Uterus (tissue), 4 donors: Measurements from ENCODE around the gene ARID1B. TPM values are rescaled to one million over a fixed set of nuclear protein-coding genes. Genes with fewer than 3 reads are reported as not detected.
"Not testable (repeated sequence)": the region's sequence is repeated elsewhere in the genome, so short reads cannot be mapped to it uniquely, and the experiment has no call there.

Source experiments
- DNase-seq, 2 donors: peaks; one replicate each; pipeline ENCODE4 v3.0.0-alpha.2; 2019 to 2020
- H3K27ac ChIP-seq, 2 donors: fragments of 200-600 bp; sonication (generic); 1 replicate in 1 of 2; 2 replicates in 1 of 2; pipeline ENCODE4 v1.5.1; 2016 to 2018
- H3K27me3 ChIP-seq, 2 donors: fragments of 200-600 bp; sonication (generic); one replicate each; pipeline ENCODE4 v1.5.1; 2018 to 2019; ENCODE audit warnings: control low read depth in 1 of 2
- H3K36me3 ChIP-seq, 2 donors: fragments of 200-600 bp; sonication (generic); one replicate each; pipeline ENCODE4 v1.5.1; 2019; ENCODE audit warnings: control low read depth in 1 of 2
- H3K4me1 ChIP-seq, 2 donors: fragments of 200-600 bp; sonication (generic); one replicate each; pipeline ENCODE4 v1.5.1; 2018 to 2019; ENCODE audit warnings: control low read depth in 1 of 2
- H3K4me3 ChIP-seq, 2 donors: fragments of 200-600 bp; sonication (generic); 1 replicate in 1 of 2; 2 replicates in 1 of 2; pipeline ENCODE4 v1.5.1; 2018 to 2019; ENCODE audit warnings: mild to moderate bottlenecking in 1 of 2
- H3K9me3 ChIP-seq, 2 donors: fragments of 200-600 bp; sonication (generic); one replicate each; pipeline ENCODE4 v1.5.1; 2019; ENCODE audit warnings: control low read depth in 1 of 2
- POLR2A ChIP-seq, 2 donors: fragments of 450-650 bp; IDR thresholded peaks; one replicate each; pipeline ENCODE4 v1.6.1; 2016; ENCODE audit warnings: antibody characterized with exemption in 2 of 2, mild to moderate bottlenecking in 1 of 2, moderate library complexity in 1 of 2
- intact Hi-C: fragments of 100-400 bp; cut with DNase I; formaldehyde crosslinking; loops from one replicate; pipeline ENCODE4 v1.15.1; 2023; ENCODE audit warnings: low total_unique reads
- total RNA-seq, 4 donors: library from RNA; depleted of rRNA in 3 of 4; stranded (reverse); fragments of >200 nt in 3 of 4; gene quantifications; one replicate each; pipeline versions ENCODE4 v1.1.0 to v1.2.4, GENCODE V29; 2014 to 2023
- TF ChIP-seq, protein P1 (sequence below), 4 experiments: fragments of 200-600 bp in 2 of 4; fragments of 450-650 bp in 2 of 4; sonication (generic) in 2 of 4; IDR thresholded peaks; one replicate each; pipeline ENCODE4 v1.5.1; 2016 to 2019; ENCODE audit warnings: antibody characterized with exemption in 4 of 4, mild to moderate bottlenecking in 2 of 4, moderate library complexity in 1 of 4
- donor health status: DM: yes; HTN: yes; CAD: no.

ARID1B gene
- total RNA-seq, 4 donors from 2014 or later = 63.8 to 198 (median 125) TPM

GRCh38 chr6:156943816-156944215 is 166.6 kb downstream of the ARID1B start:
- intact Hi-C loops = no loop called here
- H3K36me3 ChIP-seq = no peaks in the 10 kb centered on the region
- H3K27me3 ChIP-seq = no peaks in the 10 kb centered on the region
- DNase-seq = no peak
- no peaks in the 10 kb centered on the region for H3K9me3 ChIP-seq
- peaks cover 0 to 16% of the 10 kb centered on the region in 2 donors for H3K4me1 ChIP-seq
- TF ChIP-seq, protein P1, sequence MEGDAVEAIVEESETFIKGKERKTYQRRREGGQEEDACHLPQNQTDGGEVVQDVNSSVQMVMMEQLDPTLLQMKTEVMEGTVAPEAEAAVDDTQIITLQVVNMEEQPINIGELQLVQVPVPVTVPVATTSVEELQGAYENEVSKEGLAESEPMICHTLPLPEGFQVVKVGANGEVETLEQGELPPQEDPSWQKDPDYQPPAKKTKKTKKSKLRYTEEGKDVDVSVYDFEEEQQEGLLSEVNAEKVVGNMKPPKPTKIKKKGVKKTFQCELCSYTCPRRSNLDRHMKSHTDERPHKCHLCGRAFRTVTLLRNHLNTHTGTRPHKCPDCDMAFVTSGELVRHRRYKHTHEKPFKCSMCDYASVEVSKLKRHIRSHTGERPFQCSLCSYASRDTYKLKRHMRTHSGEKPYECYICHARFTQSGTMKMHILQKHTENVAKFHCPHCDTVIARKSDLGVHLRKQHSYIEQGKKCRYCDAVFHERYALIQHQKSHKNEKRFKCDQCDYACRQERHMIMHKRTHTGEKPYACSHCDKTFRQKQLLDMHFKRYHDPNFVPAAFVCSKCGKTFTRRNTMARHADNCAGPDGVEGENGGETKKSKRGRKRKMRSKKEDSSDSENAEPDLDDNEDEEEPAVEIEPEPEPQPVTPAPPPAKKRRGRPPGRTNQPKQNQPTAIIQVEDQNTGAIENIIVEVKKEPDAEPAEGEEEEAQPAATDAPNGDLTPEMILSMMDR (IDR thresholded peaks at IDR 0.05) = no peak
- no peak for TF ChIP-seq POLR2A (IDR thresholded peaks at IDR 0.05)
- H3K27ac ChIP-seq = no peak overlapping the region
- no peak overlapping the region for H3K4me3 ChIP-seq

- peaks cover 0 to 15% of the 10 kb centered on the region in 2 donors for H3K4me1 ChIP-seq
- DNase-seq = no peak
- H3K27me3 ChIP-seq = no peaks in the 10 kb centered on the region
- no peak for TF ChIP-seq POLR2A (IDR thresholded peaks at IDR 0.05)
- TF ChIP-seq, protein P1 (IDR thresholded peaks at IDR 0.05) = no peak
- intact Hi-C loops = no loop called here
- H3K27ac ChIP-seq = no peak overlapping the region
- no peaks in the 10 kb centered on the region for H3K36me3 ChIP-seq
- H3K9me3 ChIP-seq = no peaks in the 10 kb centered on the region
- H3K4me3 ChIP-seq = no peak overlapping the region
Measured at GRCh38 chr6:156944412-156944811, 167.2 kb downstream of the ARID1B start.

GRCh38 chr6:156945789-156946172 is 168.6 kb downstream of the ARID1B start:
- intact Hi-C loops = not testable (repeated sequence)

DNA sequence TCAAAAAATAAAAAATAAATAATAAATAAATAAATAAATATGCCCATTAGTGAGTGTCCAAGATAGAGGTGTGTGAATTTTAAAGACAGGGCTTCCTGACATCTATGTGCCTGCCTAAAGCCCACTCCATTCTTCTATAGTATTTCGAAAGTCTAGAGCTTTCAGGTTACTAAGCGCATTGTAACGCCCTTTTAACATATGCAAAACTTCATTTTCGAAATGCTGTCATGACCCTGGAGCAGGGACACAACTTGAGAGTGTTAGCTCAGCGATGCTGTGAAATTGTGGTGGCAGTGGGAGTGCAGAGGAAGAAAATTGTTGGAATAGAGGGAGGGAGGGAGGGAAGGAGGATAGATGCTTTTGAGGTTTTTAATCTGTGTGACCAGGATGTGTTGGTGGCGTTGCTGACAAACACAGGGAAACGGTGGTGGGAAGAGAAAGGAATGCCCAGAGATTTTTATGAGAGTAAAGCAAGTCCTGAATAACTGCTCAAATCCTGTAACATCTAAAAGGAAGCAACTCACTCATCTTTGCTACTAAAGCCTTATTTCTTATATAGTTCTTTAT is 169.3 kb downstream of the ARID1B start:
- no peak for DNase-seq
- H3K9me3 ChIP-seq = no peaks in the 10 kb centered on the region
- no peak overlapping the region for H3K27ac ChIP-seq
- H3K36me3 ChIP-seq = no peaks in the 10 kb centered on the region
- peaks cover 0 to 10% of the 10 kb centered on the region in 2 donors for H3K4me1 ChIP-seq
- intact Hi-C loops = no loop called here
- H3K27me3 ChIP-seq = no peaks in the 10 kb centered on the region
- TF ChIP-seq, protein P1 (IDR thresholded peaks at IDR 0.05) = no peak
- no peak for TF ChIP-seq POLR2A (IDR thresholded peaks at IDR 0.05)
- no peak overlapping the region for H3K4me3 ChIP-seq

More at GRCh38 chr6:156945789-156946172, 168.6 kb downstream of the ARID1B start:
- not testable (repeated sequence) for H3K4me3 ChIP-seq, H3K4me1 ChIP-seq, H3K27me3 ChIP-seq, H3K27ac ChIP-seq, H3K36me3 ChIP-seq, DNase-seq, H3K9me3 ChIP-seq

DNA sequence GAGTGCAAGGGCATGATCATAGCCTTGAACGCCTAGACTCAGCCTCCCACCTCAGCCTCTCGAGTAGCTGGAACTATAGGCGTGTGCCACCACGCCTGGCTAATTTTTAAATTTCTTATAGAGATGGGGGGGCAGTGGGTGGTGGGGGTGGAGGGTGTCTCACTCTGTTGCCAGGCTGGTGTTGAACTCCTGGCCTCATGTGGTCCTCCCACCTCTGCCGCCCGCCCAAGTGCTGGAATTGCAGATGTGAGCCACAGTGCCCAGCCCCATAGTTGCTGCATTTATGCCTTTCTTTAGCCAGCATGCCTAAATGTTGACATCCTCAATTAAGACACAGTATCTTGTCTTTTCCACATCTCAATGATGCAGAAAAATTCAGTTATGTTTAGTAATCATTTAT is 171.1 kb downstream of the ARID1B start:
- intact Hi-C loops = no loop called here
- no peak for TF ChIP-seq POLR2A (IDR thresholded peaks at IDR 0.05)
- TF ChIP-seq, protein P1 (IDR thresholded peaks at IDR 0.05) = no peak

DNA sequence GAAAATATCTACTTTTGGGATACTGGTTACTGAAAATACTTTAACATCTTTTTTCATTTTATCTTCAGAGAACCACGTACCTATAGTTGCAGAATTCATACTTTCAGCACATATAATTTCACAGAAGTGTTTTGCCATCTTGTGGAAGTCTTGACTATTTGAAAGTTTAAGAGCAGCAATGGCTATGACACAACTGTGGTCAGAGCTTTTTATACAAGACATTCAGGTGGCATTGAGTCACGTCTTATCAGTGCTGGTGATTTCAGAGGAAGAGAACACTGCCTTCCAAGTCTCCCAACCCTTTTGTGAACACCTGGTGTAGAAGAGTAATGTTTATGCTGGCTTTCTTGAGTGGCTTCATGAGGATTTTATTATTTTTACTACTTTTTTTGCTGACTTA is 171.6 kb downstream of the ARID1B start:
- peaks cover 0 to 11% of the 10 kb centered on the region in 2 donors for H3K4me1 ChIP-seq
- intact Hi-C loops = no loop called here
- no peaks in the 10 kb centered on the region for H3K36me3 ChIP-seq
- no peak overlapping the region for H3K4me3 ChIP-seq
- no peak for DNase-seq
- no peak for TF ChIP-seq POLR2A (IDR thresholded peaks at IDR 0.05)
- TF ChIP-seq, protein P1 (IDR thresholded peaks at IDR 0.05) = no peak
- no peaks in the 10 kb centered on the region for H3K9me3 ChIP-seq
- no peak overlapping the region for H3K27ac ChIP-seq
- no peaks in the 10 kb centered on the region for H3K27me3 ChIP-seq

More for the DNA sequence above, 171.1 kb downstream of the ARID1B start:
- Histone ChIP-seq H3K4me1 (peaks cover 0 to 9% of the 10 kb centered on the region in 2 donors), H3K4me3 (no peak overlapping the region), H3K27ac (no peak overlapping the region), H3K36me3 (no peaks in the 10 kb centered on the region), H3K27me3 (no peaks in the 10 kb centered on the region), H3K9me3 (no peaks in the 10 kb centered on the region)
- no peak for DNase-seq
